Osteoblast (primary cell): ENCODE data around the gene LHX2. TPM values are rescaled to one million over a fixed set of nuclear protein-coding genes. Genes with fewer than 3 reads are reported as not detected.

ENCODE experiments used
- DNase-seq: peaks from one replicate; pipeline ENCODE4 v3.0.0; 2011; ENCODE audit warnings: low spot score, mixed read lengths; ENCODE audit not compliant: insufficient read length; ENCODE audit errors: missing footprints
- H2AFZ ChIP-seq: 2 replicates; pipeline ENCODE4 v1.6.0; 2011; ENCODE audit warnings: mild to moderate bottlenecking, low read length
- H3K27ac ChIP-seq: 2 replicates; pipeline ENCODE4 v1.5.1; 2011; ENCODE audit warnings: mild to moderate bottlenecking, low read depth, low read length, moderate library complexity
- H3K27me3 ChIP-seq: 2 replicates; pipeline ENCODE4 v1.6.0; 2012; ENCODE audit warnings: mild to moderate bottlenecking, control low read depth, inconsistent platforms, low read length, moderate library complexity; ENCODE audit not compliant: insufficient read depth
- H3K36me3 ChIP-seq: 2 replicates; pipeline ENCODE4 v1.5.1; 2011; ENCODE audit warnings: mild to moderate bottlenecking, low read length, control low read depth, moderate library complexity; ENCODE audit not compliant: insufficient read depth
- H3K4me1 ChIP-seq: 2 replicates; pipeline ENCODE4 v1.5.1; 2011; ENCODE audit warnings: mild to moderate bottlenecking, low read length, control low read depth, moderate library complexity; ENCODE audit not compliant: insufficient read depth
- H3K4me2 ChIP-seq: 2 replicates; pipeline ENCODE4 v1.6.0; 2011; ENCODE audit warnings: mild to moderate bottlenecking, low read length; ENCODE audit not compliant: insufficient read depth
- H3K4me3 ChIP-seq: fragments of 200-600 bp; sonication (generic); 3 replicates; pipeline ENCODE4 v1.5.1; 2012; ENCODE audit warnings: mild to moderate bottlenecking, low read length, inconsistent platforms; ENCODE audit not compliant: insufficient read depth
- H3K79me2 ChIP-seq: 2 replicates; pipeline ENCODE4 v1.6.0; 2012; ENCODE audit warnings: mild to moderate bottlenecking, low read length, control low read depth, inconsistent platforms; ENCODE audit not compliant: insufficient read depth
- H3K9me3 ChIP-seq: 2 replicates; pipeline ENCODE4 v1.5.1; 2011; ENCODE audit warnings: low read depth, low read length, control low read depth
- H4K20me1 ChIP-seq: 2 replicates; pipeline ENCODE4 v1.6.0; 2012; ENCODE audit warnings: mild to moderate bottlenecking, low read length, control low read depth; ENCODE audit not compliant: insufficient read depth
- total RNA-seq: library from RNA; depleted of rRNA; stranded (reverse); fragments of >200 nt; gene quantifications from 2 replicates; pipeline ENCODE4 v1.2.3, GENCODE V29; 2012
- TF ChIP-seq, protein P1 (sequence below): IDR thresholded peaks from 2 replicates; pipeline ENCODE4 v1.5.1; 2011; ENCODE audit warnings: mild to moderate bottlenecking, low read depth, low read length, moderate library complexity; ENCODE audit errors: extremely low read depth

The LHX2 gene
- total RNA-seq, 1 donor, result not detected

DNA sequence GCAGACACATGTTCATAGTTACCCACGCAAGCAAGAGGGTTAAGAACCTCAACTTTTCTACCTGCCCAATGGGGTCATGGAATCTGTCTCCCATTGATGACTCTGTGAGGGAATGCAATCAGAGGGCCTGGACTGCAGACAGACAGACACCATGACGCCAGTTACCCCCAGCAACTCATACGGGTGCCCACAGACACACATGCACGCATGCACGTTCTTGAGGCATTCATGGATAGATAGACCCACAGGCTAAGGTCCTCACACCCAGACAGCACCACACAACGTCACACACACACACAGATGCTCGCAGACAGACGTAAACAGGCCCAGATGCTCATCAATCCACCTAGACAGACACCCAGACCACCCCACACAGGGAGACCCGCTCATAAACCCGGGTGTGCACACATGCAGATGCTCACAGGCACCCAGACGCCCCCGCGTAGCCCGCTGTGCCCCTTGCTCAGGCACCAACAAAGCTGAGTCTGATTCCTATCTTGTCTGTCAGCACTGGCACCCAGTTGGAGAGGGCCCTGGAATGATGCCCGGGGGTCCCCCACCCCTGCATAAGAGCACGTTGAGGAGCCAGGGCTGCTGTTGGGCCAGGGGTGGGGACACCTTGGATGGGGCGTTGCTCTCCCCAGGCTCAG is 23.6 kb downstream of the LHX2 start:
- peaks cover 1% of the 10 kb centered on the region for H3K4me1 ChIP-seq
- H3K27ac ChIP-seq, result no peak overlapping the region
- peak; percentile 37 for DNase-seq
- H3K4me2 ChIP-seq, result no peak overlapping the region
- no peak overlapping the region for H3K4me3 ChIP-seq
- no peaks in the 10 kb centered on the region for H3K79me2 ChIP-seq
- H4K20me1 ChIP-seq, result no peaks in the 10 kb centered on the region
- no peaks in the 10 kb centered on the region for H3K9me3 ChIP-seq
- no peak overlapping the region for H2AFZ ChIP-seq
- no peaks in the 10 kb centered on the region for H3K36me3 ChIP-seq
- H3K27me3 ChIP-seq, result peaks cover 57% of the 10 kb centered on the region
- TF ChIP-seq, protein P1, sequence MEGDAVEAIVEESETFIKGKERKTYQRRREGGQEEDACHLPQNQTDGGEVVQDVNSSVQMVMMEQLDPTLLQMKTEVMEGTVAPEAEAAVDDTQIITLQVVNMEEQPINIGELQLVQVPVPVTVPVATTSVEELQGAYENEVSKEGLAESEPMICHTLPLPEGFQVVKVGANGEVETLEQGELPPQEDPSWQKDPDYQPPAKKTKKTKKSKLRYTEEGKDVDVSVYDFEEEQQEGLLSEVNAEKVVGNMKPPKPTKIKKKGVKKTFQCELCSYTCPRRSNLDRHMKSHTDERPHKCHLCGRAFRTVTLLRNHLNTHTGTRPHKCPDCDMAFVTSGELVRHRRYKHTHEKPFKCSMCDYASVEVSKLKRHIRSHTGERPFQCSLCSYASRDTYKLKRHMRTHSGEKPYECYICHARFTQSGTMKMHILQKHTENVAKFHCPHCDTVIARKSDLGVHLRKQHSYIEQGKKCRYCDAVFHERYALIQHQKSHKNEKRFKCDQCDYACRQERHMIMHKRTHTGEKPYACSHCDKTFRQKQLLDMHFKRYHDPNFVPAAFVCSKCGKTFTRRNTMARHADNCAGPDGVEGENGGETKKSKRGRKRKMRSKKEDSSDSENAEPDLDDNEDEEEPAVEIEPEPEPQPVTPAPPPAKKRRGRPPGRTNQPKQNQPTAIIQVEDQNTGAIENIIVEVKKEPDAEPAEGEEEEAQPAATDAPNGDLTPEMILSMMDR, result no peak

DNA sequence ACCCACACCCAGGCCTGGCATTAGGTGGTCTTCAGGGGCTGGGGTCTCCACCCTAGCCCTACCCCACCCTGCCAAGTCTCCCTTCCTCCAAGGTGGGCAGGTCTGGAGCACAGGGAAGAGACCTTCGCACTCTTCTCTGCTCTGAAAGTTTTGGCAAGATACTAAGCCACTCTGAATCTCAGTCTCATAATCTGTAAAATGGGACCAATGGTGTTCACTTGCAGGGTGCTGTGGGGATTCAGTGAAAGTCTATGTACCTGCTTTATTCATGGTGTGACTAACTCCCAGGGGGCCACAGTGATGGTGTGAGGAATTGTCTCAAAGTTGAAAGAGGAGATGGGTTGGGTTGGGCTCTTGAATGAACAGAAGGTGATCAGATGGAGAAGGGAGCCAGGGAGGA is 25.0 kb downstream of the LHX2 start:
- H4K20me1 ChIP-seq, result no peaks in the 10 kb centered on the region
- TF ChIP-seq, protein P1, result no peak
- no peaks in the 10 kb centered on the region for H3K79me2 ChIP-seq
- H3K27me3 ChIP-seq, result peaks cover 56% of the 10 kb centered on the region
- no peak overlapping the region for H3K27ac ChIP-seq
- H3K4me3 ChIP-seq, result no peak overlapping the region
- no peak overlapping the region for H2AFZ ChIP-seq
- H3K9me3 ChIP-seq, result no peaks in the 10 kb centered on the region
- H3K36me3 ChIP-seq, result no peaks in the 10 kb centered on the region
- peaks cover 12% of the 10 kb centered on the region for H3K4me1 ChIP-seq
- no peak overlapping the region for H3K4me2 ChIP-seq
- no peak for DNase-seq

DNA sequence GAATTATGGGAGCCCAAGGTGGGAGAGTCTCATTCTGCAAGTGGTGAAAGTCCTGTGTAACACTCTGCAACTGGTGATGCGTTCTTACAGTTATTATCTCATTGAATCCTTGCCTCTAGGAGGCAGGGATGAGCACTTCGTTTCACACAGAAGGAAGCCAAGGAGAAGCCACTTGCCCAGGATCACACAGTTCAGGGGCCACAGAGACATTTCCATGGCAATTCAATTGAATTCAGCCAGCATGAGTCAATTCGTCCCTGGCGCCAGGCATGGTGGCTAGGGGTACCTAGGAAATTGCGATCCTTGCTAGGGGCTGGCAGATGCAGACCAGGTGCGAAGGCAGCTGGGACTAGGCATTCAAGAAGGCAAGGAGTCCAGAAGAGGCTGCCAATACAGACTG is 26.2 kb downstream of the LHX2 start:
- H3K27me3 ChIP-seq, result peaks cover 54% of the 10 kb centered on the region
- no peak overlapping the region for H3K4me3 ChIP-seq
- H4K20me1 ChIP-seq, result no peaks in the 10 kb centered on the region
- no peak overlapping the region for H3K27ac ChIP-seq
- no peak overlapping the region for H3K4me2 ChIP-seq
- no peak overlapping the region for H2AFZ ChIP-seq
- H3K4me1 ChIP-seq, result peaks cover 13% of the 10 kb centered on the region
- DNase-seq, result peak; percentile 82
- no peaks in the 10 kb centered on the region for H3K36me3 ChIP-seq
- H3K9me3 ChIP-seq, result no peaks in the 10 kb centered on the region
- no peaks in the 10 kb centered on the region for H3K79me2 ChIP-seq
- TF ChIP-seq, protein P1, result peak; percentile 13

DNA sequence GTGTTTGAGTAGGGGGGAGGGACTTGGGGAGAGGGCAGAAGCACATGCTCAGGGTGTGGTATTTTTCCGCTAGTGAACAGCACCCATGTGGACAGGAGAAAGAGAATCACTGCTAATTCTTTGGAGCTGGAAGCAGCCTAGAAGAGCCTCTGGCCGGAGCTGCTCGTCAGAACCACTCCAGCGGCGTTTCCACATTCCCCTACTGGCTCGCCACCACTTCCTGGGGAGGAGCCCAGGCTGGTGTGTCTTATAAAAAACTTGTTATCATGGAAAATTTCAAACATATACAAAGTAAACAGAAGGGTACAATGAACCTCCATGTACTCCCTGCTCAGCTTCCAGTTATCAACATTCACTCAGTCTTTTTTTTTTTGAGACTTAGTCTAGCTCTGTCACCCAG is 26.7 kb downstream of the LHX2 start:
- Histone ChIP-seq H3K9me3 (no peaks in the 10 kb centered on the region), H3K79me2 (no peaks in the 10 kb centered on the region), H2AFZ (no peak overlapping the region), H3K36me3 (no peaks in the 10 kb centered on the region), H4K20me1 (no peaks in the 10 kb centered on the region), H3K4me3 (no peak overlapping the region), H3K27me3 (peaks cover 54% of the 10 kb centered on the region), H3K4me1 (peaks cover 13% of the 10 kb centered on the region), H3K27ac (no peak overlapping the region), H3K4me2 (no peak overlapping the region)
- peak; percentile 82 for DNase-seq
- TF ChIP-seq, protein P1, result no peak
